SIG-M5 treated with dmso at 0.1 percent for 504 hours (cell line): ENCODE data around the gene CYREN.

ENCODE experiments used
- DNase-seq: peaks from one replicate; lab custom pipeline; 2025; ENCODE audit not compliant: unreplicated experiment; lab: John Stamatoyannopoulos, UW

CYREN gene, protein sequence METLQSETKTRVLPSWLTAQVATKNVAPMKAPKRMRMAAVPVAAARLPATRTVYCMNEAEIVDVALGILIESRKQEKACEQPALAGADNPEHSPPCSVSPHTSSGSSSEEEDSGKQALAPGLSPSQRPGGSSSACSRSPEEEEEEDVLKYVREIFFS

DNA sequence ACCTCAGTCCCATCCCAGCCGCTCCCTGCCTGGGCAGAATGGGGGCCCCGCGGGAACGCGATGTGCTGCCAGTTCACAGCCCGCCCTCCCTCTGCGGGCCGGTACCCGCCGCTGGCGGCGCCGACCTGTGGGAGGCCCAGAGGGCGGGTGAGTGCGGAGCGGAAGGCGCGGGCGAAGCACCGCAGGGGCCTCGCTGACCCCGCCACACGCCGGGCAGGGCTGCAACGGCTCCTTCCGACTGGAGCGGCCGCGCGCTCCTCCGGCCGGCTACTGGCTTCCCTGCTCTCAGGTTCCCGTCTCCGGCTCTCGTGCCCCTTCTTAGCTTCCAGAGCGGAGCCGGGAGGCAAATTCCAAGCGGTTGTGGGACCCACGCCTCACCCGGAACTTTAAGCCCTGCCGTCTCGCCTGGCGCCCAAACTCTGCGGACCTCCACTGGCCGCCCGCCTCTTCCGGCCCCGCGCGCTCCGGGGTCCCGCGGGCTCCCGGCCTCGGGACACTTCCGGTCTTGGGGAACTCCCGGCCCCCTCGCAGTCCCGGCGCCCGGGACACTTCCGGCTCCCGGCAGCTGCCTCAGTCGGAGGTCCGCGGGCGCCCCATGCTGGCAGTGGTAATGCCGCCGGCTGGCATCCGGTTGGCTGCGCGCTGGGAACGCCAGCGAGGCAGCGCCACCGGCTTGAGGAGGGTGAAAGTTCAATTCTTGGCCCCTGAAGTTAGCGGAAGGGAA, at the start of gene CYREN:
CYREN (minus strand) TSS at position 434 of the 724 bp plus-strand sequence. CDS start 1,785 bp downstream, outside the sequence.
- DNase-seq, result peak; percentile 90

DNA sequence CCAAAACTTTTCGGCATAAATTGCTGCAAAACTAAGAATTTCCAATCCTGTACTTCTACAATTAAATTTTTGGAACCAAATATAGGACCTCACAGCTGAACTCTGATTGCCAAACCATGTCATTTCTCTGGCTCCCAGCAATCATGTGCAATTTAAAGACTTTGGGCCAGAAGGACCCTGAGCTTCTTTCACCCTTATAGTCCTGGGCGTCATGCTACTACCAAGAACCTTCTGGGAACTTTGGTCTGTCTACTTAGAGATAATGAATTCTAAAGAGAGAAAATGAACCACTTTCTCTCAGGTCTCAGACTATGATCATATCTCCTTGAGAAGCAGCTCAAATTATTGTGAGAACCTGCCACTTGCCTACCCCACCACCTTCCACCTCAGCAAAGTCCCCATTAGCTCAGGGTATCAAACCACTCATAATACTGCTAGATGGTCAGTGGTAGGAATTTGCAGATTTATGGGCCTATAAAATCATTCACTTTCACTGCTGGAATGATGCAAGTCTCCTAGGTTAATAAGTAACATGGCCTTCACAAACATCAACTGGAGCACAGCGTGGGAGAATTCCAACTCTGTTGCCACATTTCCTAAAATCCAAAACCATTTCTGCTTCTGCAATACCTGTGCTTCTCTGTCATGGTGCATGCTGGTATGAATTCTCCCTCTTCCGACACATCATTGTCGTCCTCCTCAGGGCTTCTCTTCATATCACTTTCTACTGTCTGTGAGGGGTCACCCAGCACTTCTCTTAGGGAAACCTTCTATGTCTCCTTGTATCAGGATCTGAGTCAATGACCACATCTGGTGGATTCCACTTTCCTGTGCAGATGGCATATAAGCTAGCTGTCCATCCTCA, 47.4 kb upstream of the CYREN start:
- no peak for DNase-seq

DNA sequence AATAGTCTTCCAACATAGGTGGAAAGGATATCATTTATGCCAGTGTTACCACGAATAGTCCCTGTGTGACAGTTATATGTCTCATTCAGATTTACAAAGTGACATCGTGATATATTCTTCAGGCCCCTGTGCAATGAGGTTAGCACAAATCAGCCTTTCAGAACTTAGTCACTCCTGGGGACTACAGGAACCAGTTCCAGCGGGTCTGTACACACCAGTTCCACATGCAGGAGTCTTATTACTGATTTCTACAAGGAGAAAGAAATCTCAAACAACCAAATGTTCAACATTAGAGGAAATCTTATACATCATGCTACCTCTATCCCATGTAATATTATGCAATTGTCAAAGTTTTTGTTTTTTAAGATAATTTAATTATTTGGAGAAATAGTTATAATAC, 45.2 kb upstream of the CYREN start:
- no peak for DNase-seq

DNA sequence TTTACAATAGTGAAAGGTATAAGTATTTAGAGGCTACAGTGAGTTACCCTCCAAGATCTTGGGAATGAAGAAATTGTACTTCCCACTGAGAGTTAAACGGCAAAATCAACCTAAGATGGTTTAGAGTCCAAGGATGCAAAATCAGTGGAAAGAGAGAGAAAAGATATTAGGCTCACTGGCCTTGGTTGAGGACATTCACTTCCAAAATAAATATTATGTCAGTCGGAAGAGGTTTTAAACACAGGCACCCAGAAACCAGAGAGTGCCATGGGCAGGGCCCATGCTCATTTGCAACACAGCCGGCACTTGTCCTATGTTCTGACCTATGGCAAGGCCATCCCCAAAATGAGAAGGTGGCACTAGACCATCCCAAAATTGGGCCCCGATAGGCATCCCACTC, 44.7 kb upstream of the CYREN start:
- DNase-seq, result no peak

DNA sequence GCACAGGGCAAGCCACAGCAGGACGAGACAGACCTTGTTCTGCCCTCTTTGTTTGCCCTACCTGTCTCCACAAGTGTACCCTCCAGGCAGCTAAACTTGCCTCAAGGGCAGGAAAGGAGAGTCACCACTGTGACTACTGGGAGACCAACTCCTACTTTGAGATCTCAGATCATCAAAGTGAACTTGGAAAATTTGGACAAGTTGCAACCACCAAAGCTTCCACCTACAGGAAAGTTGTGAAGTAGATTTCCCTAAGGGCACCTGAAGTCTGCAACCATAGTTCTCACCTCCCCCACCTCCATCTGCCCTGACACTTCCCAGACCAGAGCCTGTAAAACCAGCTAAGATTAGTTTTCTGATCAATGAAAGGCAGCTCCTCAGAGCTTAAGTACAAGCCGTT, 43.3 kb upstream of the CYREN start:
- DNase-seq, result no peak

DNA sequence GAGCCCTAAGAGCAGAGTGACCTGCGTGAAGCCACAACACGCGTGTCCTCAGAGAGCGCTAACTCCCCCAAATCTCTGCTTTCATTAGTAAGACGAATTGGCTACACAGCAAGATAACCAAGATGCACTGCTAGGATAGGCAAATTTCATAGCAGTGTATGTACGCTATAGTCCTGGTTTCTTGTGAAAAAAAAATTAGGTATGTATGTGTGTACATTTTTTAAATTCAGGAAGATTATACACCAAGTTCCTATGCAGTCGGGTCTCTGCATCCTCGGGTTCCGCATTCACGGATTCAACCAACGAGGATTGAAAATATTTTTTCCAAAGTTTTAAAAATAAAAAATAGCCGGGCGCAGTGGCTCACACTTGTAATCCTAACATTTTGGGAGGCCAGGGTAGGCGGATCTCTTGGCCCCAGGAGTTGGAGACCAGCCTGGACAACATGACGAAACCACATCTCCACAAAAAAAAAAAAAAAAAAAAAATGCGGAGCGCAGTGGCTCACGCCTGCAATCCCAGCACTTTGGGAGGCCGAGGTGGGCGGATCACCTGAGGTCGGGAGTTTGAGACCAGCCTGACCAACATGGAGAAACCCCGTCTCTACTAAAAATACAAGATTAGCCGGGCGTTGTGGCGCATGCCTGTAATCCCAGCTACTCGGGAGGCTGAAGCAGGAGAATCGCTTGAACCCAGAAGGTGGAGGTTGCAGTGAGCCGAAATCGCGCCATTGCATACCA, 41.6 kb upstream of the CYREN start:
- DNase-seq, result peak; percentile 57

DNA sequence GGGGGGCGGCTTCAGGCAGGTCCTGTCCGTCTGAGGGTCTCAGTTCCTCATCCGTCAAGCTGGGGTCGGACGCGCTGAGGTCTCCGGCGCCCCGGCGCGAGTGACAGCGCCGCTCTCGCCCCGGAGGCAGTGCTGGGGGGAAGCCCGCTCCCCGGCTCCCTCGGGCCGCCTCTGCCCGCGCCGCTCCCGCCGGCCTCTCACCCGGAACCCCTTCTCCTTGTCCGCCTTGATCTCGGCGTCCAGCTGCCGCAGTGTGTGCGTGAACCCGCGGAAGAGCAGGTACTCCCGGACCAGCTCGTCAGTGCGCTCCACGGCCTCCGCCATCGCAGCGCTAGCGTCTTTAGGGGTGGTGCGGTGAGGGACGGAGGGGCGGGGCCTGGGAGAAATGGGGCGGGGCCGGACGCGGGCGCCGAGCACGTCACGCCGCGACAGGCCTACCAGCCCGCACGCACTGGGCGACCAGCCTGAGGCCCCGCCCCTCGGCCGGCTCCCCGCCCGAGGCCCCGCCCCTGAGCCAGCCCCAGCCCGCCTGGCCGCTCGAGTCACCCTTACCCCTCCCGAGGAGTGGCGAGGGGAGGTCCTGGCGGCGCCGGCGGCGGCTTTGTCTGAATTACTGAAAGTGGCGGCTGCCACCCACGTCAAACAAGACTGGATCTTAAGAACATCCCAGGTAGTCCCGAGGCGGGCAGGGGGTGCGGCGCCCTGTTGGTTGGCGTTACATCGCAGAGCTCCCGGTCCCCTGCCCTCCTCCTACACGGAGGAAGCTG, 40.9 kb upstream of the CYREN start, which contains the start of gene WDR91:
WDR91 (minus strand) TSS at position 348 of the 767 bp plus-strand sequence; CDS start at position 324, 24 bp downstream.
- DNase-seq, result peak; percentile 80

DNA sequence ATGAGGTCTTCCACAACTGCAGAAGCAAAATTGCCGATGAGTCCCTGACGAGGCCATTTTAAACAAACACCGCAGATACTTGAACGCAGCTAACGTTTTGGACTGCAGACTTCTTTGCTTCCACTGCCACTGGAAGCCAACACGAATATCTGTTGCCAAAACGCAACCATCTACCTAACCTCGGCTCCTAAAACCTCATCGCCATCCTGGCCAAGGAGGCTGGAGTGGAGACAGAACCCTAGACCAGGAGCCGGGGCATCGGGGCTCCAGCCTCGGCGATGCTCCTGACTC, 40.3 kb upstream of the CYREN start:
- peak; percentile 18 for DNase-seq

DNA sequence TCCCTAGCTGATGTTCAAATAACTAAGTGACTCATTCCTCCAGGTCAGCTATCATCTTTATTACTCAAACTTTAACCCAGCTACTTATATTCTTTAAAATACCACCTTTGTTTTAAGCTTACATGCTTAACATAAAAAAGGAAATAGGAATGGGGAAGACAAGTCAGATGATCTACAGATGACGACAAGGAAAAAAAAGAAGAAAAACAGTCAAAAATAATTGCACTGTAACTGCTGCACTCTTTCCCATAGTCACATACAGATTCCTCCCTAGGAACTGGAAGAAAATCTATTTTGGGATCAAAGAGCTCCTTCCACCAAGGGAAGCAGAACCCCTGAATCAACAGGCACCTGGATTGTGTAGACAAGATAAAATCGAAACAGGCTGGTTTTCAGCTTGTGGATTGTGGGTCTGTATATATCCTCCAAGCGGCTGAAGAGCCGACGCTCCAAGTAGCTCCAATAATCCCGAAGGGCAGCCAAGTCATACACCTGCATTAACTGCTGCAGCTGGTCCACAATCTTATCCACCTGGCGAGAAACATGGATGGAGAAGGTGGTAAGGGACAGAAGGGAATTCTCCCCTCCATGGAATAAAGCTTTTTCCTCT, 38.8 kb upstream of the CYREN start:
- DNase-seq, result no peak

DNA sequence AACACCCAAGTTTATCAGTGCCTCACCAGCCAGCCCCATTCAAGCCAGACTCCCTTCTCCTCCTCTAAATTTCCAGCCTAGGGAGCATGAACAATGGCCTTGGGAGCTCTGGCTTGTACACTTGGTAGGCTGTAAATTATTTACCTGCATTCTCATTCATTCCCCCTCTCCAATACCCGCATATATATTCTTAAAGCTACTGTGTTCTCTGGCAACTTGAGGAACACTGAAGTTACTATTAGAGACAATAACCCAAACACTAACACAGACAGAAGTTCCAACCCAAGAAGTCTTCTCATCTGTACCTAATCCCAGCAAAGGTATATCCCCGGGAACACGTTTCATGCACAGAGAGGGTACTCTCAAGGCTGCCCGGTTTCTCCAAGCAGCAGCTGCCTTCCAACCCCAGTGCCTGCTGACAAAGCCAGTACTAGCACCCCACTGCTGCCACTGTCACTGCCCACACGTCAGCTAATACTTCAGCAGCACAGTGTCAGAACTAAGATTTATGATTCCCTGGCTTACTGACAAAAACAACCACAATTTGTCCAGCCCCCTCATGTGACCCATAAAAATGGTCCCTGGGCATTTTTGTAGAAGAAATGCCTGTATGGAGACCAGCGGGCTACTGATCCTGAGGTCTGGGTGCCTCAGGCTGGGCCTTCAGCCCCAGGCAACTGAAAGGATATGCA, 37.7 kb upstream of the CYREN start:
- DNase-seq, result no peak

DNA sequence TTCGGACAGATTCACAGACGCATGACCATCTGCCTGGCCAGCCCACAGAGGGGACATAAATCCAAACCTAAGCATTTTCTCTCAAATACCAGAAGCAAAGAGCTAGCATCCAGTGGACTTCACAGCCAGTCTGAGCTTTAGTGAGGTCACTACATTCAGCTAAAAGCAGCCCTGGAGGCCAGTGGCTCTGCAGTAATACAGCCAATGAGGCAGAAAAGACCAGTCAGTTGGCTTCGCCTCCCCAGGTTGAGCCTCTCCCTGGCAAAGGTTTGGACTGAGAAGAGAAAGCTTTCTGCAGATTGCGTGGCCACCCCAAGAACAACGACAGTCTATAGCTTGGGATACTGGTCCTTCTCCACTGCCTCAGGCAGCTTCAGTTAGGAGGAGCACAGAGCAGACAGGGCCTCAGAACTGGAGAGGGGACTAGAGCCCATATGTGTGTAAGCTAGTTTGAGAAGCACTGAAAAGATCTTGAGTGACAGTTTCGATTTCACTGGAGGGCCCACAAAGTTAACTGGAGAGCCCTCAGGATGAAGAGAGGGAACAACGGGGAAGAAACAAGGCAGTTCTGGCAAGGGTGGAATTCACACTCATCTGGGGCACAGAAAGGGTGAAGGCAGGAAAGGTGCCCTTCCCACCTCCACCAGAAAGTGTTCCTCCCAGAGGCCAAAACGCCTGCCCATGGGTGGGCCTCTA, 37.0 kb upstream of the CYREN start:
- no peak for DNase-seq

DNA sequence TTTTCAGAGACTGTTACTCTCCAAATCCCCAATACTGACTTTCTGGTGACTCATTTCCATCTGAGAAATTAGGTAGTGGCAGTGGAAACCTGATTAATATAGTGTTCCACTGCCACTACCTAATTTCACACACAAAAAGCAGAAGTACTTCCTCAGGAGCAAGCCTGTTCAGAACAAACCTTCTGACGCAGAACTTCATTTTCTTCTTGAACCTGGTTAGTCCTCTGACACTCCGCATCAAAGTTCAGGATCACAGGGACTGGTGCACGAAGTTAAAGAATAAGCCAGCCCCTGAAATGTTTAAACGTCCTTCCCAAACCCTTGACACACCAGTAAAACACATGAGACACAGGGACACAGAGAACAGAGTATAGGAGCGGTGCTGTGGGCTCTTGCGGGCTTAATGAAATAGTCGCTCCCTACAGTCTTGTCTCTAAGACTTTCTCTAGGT, 36.5 kb upstream of the CYREN start:
- DNase-seq, result peak; percentile 31

DNA sequence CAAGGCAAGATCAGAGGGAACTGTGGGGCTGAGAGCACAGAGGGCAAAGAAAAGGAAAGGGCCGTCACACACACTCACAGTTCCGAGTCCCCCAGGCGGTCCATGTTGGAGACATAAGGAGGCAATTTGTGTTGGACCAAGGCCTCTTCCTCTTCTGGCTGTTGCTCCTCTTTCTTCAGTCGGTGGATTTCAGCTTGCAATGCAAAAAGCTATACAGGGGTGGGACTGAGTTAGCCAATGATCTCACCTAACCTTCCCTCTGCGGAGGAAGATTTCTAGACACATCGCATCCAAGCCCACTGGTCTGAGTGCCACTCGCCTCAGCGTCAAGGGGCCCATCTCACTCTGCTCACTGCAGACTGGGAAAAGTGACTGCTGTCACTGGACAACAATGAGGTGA, 35.3 kb upstream of the CYREN start:
- no peak for DNase-seq

DNA sequence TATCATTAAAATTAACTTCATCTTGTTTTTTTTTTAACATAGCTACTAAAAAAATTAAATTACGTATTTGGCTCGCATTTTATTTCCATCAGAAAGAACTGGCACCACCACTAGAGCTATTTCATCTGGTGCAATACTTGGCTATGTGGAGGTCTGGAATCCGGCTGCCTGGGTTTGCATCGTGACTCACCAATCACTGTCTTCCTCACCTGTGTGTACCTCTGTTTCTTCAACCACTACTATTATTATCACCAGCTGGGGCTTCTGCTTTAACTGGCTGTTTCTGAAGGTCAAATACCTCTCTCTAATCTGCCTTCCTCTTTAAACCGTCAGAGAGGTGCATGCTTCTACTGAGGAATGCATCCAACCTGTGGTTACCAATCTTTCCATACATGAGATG, 34.4 kb upstream of the CYREN start:
- DNase-seq, result no peak

DNA sequence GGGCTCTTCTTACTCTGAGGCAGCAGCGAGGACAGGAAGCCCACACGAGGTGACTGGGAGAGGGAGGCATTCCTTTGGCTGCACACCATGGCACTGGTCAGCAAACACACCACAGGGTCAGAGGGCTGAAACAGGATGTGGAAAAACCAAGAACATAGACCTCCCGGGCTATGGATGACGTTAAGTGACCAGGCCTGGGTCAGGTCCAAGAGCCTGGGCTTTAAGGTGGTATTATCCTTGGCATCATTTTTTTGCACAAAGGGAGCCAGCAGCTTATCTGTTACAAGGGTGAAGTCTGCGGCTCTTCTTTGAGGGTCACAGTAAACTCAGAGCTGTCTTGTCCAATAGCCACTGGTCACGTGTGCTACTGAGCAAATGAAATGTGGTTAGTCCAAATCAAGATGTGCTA, 33.8 kb upstream of the CYREN start:
- DNase-seq, result no peak

DNA sequence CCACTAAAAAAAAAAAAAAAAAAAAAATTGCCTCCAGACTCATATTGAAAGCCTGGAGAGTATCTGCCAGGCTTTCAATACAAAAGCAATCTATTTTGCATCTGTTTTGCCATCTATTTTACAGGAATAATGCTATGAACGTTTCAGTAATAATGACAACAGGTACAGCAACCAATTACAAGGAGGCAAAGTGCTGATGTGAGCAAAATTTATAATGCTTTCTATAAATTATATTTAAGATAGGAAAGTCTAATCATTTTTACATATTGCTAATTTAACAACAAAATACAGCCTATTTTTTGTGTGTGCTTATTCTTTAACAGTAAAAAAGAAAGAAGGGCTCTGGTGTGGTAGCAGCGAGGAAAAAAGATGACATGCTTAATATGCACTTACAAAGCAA, 30.8 kb upstream of the CYREN start:
- DNase-seq, result no peak

DNA sequence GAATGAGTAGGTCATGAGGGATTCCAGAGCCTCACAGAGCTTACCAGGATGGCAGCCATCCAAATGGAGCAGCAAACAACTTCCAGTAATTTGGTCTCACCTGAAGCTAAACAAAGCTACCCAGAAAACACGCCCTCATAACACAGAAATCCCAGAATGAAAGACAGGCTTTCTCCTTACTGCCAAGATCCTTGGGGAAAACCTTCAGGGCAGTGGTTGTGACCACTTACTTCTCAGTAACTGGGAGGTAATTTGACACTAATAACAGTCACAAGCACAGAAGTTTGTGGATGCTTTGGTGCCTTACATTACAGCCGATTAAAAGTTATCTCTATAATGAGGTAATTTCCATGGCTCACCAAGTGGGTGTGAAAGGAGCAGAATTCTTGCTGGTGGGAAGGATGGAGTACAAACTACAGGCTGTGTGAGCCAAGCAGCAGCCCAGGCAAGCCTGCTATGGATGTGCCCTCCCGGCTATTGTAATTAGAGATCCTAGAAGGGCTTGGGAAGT, 30.4 kb upstream of the CYREN start:
- DNase-seq, result no peak

DNA sequence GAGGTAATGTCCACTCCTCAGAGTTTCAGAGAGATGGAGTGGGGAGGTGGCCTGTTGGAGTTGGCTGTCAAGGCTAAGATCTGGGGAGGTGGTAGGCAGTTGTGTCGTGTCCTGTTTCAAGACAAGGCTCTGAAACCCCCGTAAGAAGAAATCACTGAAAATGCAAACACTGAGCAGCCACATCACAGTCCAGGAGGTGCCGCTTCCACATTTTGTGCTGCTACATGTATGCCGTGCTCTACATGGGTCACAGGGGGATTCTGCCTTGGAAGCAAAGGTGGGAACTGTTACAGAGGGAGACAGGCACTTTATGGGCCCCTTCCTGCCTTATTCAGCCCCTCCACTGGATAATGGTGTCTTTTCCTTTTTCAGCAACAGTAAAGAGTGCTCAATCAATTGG, 28.9 kb upstream of the CYREN start:
- no peak for DNase-seq
